ENCODE measurements around the gene HCFC1R1. TPM values are rescaled to one million over a fixed set of nuclear protein-coding genes. Genes with fewer than 3 reads are reported as not detected.
A peak's percentile ranks its signal among the peaks of the same experiment; 100 is the strongest.

The HCFC1R1 gene
- total RNA-seq, 4 donors from 2014 or later = 27.5 to 41.5 (median 31.9) TPM

DNA sequence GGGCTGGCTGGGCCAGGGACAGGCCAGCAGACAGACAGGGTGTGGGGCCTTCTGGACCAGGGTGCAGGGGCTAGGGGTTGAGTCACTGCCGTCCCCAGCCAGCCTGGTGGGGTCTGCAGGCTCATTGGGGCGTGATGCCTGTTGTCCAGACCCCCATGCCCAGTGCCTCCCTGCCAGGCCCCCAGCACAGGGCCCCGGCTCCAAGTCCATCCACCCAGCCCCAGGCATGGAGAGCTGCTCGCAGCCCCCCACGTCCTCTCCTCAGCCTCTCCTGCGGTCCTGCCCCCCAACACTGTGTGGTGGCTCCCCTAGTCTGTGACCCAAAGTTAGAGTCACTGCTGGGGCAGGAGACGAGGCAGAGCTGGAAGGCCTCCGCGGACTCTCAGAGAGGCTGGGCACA, 36.5 kb downstream of the HCFC1R1 start:
- intact Hi-C loops (cut with DNase I; ENCODE audit: low total_unique reads) = no loop called here
- TF ChIP-seq, protein P1, sequence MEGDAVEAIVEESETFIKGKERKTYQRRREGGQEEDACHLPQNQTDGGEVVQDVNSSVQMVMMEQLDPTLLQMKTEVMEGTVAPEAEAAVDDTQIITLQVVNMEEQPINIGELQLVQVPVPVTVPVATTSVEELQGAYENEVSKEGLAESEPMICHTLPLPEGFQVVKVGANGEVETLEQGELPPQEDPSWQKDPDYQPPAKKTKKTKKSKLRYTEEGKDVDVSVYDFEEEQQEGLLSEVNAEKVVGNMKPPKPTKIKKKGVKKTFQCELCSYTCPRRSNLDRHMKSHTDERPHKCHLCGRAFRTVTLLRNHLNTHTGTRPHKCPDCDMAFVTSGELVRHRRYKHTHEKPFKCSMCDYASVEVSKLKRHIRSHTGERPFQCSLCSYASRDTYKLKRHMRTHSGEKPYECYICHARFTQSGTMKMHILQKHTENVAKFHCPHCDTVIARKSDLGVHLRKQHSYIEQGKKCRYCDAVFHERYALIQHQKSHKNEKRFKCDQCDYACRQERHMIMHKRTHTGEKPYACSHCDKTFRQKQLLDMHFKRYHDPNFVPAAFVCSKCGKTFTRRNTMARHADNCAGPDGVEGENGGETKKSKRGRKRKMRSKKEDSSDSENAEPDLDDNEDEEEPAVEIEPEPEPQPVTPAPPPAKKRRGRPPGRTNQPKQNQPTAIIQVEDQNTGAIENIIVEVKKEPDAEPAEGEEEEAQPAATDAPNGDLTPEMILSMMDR (IDR thresholded peaks at IDR 0.05) = no peak
- no peak for TF ChIP-seq POLR2A (IDR thresholded peaks at IDR 0.05)
- DNase-seq (ENCODE audit: low spot score in 2 of 2) = no peak
- WGBS, 2 donors = 74 to 89% methylated on average over 6 of the region's 9 CpGs
- no peak overlapping the region for H3K4me3 ChIP-seq (ENCODE audit: low read depth, poor library complexity, severe bottlenecking)

DNA sequence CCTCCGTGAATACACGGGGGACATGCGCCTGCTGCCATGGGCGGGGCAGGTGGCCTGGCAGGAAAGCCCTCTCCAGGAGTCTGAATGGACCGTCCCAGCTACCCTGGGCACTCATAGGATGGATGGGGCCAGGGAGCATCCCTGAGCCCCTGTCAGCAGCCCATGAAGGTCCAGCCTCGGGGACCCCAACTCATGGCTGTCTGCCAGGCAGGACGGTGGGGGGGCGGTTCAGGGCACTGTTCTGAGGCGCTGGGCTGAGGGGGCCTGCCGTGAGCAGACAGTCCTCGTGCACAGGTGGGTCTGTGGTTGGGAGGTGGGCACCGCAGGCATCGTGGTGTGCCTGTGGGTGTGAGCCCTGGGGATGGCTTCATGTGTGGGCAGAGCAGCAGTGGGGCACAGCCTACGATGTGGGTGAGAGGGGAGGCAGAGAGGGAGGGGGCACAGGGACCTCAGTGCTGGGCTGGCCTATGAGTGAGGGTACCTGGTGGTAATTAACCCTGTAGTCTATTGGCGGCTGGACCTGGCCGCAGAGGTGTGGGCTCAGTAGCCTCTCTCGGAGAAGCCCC, 37.0 kb downstream of the HCFC1R1 start:
- 59 to 64% methylated on average over 14 to 15 of the region's 17 CpGs for WGBS, 2 donors

DNA sequence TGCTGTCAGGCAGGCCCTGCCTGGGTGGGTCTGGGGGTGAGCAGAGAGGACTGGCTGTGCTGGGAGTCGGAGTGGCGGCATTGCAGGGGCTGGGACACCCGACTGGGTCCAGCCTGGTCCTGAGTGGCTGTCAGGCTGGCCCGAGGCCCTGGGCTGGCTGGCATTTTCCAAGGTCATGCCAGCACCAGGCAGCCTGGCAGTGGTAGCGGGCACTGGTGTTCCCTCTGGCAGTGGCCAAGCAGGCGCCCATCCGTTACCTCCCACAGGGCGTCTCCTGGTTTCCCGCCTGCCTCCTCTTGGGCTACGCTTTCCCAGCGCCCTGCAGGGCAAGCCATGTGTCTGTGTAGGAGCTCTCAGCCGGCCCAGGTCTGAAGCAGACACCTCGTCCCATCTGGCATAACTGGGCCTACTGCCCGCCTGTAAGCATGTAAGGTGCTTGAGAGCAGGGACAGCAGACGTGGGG, 37.8 kb downstream of the HCFC1R1 start:
- 50 to 72% methylated on average over 5 to 15 of the region's 15 CpGs for WGBS, 2 donors
- DNase-seq (ENCODE audit: low spot score in 2 of 2) = no peak
- intact Hi-C loops (cut with DNase I; ENCODE audit: low total_unique reads) = no loop called here
- TF ChIP-seq, protein P1 (IDR thresholded peaks at IDR 0.05) = no peak
- no peak for TF ChIP-seq POLR2A (IDR thresholded peaks at IDR 0.05)
- no peak overlapping the region for H3K4me3 ChIP-seq (ENCODE audit: low read depth, poor library complexity, severe bottlenecking)

More for the DNA sequence above, 37.0 kb downstream of the HCFC1R1 start:
- H3K4me3 ChIP-seq (ENCODE audit: low read depth, poor library complexity, severe bottlenecking) = no peak overlapping the region
- intact Hi-C loops (cut with DNase I; ENCODE audit: low total_unique reads) = no loop called here
- no peak for DNase-seq (ENCODE audit: low spot score in 2 of 2)
- TF ChIP-seq, protein P1 (IDR thresholded peaks at IDR 0.05) = no peak
- no peak for TF ChIP-seq POLR2A (IDR thresholded peaks at IDR 0.05)

DNA sequence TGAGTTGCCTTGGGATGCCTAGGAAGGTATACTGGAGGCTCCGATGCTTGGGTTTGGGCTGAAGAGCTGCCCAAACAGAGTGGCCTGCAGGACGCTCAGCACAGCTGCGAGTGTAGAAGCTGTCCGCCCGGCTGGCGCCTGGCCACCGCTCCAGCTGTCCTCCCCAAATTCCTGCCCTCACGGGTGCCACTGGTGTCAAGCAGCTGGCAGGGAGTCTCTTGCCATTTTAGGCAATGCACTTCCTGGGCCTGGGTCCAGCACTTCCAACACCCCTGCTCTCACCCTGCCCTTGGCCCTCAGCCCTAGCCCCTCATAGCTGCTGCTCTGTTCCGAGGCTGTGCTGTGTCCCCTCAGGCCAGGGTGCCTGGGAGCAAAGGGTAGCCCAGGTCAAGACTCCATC, 38.3 kb downstream of the HCFC1R1 start:
- TF ChIP-seq POLR2A (IDR thresholded peaks at IDR 0.05) = no peak
- TF ChIP-seq, protein P1 (IDR thresholded peaks at IDR 0.05) = no peak
- intact Hi-C loops (cut with DNase I; ENCODE audit: low total_unique reads) = no loop called here
- no peak for DNase-seq (ENCODE audit: low spot score in 2 of 2)
- no peak overlapping the region for H3K4me3 ChIP-seq (ENCODE audit: low read depth, poor library complexity, severe bottlenecking)
- WGBS, 2 donors = 58 to 61% methylated on average over 9 of the region's 9 CpGs

DNA sequence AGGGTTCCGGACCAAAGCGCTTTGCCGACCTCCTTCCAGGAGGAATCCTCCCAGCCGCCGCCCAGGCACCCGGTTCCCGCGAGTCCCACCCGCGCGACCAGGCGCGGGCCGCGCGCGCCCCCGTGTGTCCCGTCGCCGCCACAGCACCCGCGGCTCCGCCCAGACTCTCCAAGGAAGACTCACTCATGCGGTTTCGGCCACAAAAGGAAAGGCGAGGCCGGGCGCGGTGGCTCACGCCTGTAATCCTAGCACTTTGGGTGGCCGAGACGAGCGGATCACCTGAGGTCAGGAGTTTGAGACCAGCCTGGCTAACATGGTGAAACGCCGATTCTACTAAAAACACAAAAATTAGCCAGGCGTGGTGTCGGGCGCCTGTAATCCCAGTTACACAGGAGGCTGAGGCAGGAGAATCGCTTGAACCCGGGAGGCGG, 40.0 kb downstream of the HCFC1R1 start:
- TF ChIP-seq, protein P1 (IDR thresholded peaks at IDR 0.05) = no peak
- TF ChIP-seq POLR2A (IDR thresholded peaks at IDR 0.05) = no peak
- 9 to 16% methylated on average over 23 to 42 of the region's 42 CpGs for whole genome bisulfite sequencing, 2 donors
- no peak overlapping the region for H3K4me3 ChIP-seq (ENCODE audit: low read depth, poor library complexity, severe bottlenecking)
- DNase-seq (ENCODE audit: low spot score in 2 of 2) = peak; percentile 68 to 95
- intact Hi-C loops (cut with DNase I; ENCODE audit: low total_unique reads) = no loop called here

DNA sequence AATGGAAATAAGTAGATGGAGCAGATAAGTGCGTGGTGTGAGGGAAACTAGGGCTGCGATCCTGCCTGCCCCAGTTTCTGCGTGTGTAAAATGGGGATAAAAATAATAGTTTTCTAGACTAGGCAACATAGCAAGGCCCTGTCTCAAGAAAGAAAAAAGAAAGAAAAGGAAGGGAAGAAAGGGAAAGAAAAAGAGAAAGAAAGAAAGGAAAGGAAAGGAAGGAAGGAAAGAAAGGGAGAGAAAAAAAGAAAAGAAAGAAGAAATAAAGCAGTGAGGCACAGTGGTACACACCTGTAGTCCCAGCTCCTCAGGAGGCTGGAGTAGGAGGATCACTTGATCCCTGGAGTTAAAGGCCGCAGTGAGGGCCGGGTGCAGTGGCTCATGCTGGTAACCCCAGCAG, 41.3 kb downstream of the HCFC1R1 start:
- 75 to 76% methylated on average over 5 of the region's 5 CpGs for WGBS, 2 donors
- no peak for DNase-seq (ENCODE audit: low spot score in 2 of 2)
- TF ChIP-seq, protein P1 (IDR thresholded peaks at IDR 0.05) = no peak
- no peak for TF ChIP-seq POLR2A (IDR thresholded peaks at IDR 0.05)
- no peak overlapping the region for H3K4me3 ChIP-seq (ENCODE audit: low read depth, poor library complexity, severe bottlenecking)
- intact Hi-C loops (cut with DNase I; ENCODE audit: low total_unique reads) = no loop called here
